Activated CD4-positive, CD25-positive, alpha-beta regulatory T cell (primary cell): Measurements from ENCODE around the gene SPHKAP.
"Not testable (repeated sequence)": the region's sequence is repeated elsewhere in the genome, so short reads cannot be mapped to it uniquely, and the experiment has no call there.

Experiments used
- DNase-seq, 4 experiments: peaks; one replicate each; lab custom pipeline; 2025; lab: John Stamatoyannopoulos, UW

Gene SPHKAP

DNA sequence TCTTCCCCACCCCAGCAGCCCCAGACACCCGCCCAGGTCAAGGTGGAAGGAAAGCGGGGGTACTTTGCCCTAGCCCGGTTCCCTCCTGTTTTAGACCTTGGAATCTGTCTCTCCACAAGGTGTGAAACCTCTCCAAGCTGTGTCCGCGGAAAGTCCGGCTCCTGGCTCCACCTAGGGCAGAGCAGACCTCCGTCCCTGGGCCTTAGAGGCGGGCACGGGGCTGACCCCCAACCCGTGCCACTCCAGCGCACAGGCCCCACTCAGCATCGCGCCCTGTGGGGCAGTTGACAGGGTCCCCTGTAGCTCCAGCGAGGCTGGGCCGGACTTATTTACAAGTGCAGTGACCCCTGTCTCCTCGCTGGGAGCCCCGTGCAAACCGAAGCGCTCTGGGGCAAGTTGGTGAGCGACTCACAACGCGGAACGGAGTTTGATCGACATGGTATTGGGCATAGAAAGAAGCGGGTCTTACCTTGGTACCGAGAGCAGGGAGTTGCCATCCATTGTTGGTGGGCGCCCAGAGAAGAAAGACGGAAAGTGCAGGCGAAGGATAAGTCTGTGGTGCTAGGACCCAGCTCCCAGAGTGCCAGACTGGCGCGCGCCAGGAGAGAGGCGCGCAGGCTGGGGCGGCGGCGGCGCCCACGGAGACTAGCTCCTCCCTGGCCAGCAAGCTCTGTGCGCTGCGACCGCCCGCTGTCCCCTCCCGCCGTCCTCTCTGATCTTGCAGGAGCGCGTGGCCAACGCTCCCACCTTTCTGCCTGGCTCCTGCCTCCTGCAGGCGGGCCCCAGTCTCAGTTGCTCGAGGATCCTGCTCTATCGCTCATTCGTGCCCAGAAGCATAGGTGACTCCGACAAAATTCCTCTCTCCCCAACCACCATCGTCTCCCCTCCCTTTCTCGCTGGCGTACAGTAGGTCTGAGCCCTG lies at the start of gene SPHKAP:
Gene SPHKAP, minus strand, starts transcription at position 590 of the 922 bp plus-strand sequence. Its CDS starts 89 bp downstream, at position 501.
- no peak for DNase-seq

DNA sequence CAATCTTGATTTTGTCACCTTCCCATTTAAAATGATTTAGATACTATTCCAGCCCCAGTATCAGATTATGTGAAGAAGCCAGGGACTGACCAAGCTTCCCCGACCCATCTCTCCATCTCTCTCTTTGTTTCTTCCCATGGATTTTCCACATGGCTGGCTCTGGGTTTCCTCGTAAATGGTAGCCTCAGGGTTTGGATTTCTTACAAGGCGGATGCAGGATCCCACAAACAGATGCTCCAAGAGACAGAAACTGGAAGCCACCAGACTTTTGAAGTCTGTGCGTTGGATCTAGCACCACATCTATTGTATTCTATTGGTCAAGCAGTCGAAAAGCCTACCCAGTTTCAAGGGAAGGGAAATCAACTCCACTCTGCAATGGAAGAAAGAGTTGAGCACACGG lies 46.0 kb upstream of the SPHKAP start:
- DNase-seq, result no peak

DNA sequence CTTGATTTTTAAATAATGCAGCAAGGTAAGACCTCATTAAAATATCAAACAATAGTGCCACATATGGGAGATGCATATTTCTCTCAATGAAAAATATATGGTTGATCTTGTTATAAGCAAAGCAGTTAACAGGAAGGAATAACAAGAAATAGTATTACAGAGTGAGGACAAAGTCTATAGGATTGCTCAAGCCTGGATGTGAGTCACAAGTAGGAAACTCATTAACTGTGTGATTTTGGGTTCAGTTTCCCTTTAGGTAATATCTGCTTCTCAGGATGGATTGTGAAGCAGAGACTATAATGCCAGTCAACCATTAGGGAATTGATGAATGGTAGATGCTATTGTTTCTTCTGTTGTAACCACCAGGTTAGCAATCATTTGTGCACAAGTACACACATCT lies 42.9 kb upstream of the SPHKAP start:
- DNase-seq, result no peak

- not testable (repeated sequence) for DNase-seq
Observed at GRCh38 chr2:228218593-228218992, 37.1 kb upstream of the SPHKAP start.

DNA sequence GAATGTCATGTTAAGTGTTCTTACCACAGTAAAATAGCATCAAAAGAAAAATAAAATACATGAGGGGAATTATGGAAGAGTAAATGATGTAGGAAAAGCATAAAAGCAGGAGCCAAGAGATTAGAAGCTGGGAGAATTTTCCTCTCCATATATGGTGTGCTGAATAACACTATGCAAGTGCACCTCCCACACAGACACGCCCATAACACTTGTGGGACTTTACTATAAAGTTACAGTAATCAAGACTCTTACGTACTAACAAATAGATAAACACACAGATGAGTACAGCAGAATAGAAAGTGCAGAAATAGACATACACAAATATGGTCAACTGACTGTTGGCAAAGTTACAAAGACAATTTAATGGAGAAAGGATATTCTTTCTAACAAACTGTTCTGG lies 16.0 kb upstream of the SPHKAP start:
- DNase-seq, result no peak

DNA sequence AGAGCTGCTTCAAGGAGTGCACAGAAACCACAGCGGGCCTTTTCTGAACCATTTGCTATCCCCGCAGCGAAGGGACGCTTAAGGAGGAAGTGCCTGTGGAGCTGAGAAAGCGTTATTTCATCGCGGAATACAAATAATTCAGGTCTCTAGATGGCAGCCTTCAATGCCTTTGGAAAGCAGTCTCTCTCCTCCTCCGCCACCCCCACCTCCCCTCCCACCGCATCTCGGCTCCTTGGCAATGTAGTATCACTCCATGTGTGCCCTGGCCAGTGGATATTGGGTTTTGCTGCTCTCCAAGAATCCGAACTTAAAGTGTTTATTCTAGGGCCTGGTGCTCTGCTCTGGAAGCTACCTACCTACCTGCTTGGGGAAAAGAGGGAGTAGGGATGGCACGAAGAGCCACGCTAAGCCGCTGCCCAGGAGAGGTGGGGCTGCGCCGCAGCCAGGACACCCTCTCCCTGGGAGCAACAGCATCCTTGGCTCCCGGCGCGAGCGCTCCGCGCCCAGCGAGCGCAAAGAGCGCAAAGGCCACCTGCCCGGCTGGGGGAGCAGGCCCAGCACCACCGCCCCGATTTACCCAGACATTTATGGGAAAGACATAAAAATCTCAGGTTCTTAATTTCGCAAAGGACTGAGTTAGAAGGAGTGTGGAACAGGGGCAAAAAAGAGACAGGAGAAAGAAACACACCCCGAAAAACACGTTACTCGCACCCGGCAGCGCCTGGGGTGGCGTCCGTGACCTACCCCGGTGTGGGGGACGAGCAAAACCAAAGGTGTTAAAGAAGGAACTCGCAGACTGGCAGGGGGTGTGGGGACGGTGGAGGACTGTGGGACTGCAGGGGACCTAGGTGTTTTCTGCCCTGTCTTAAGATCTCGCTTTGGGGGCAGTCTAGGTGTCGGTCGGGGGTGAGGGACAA lies 1.0 kb downstream of the SPHKAP start:
- no peak for DNase-seq

GRCh38 chr2:228167290-228167689 lies 14.2 kb downstream of the SPHKAP start:
- DNase-seq, result no peak

GRCh38 chr2:228164718-228165117 lies 16.8 kb downstream of the SPHKAP start:
- no peak for DNase-seq

DNA sequence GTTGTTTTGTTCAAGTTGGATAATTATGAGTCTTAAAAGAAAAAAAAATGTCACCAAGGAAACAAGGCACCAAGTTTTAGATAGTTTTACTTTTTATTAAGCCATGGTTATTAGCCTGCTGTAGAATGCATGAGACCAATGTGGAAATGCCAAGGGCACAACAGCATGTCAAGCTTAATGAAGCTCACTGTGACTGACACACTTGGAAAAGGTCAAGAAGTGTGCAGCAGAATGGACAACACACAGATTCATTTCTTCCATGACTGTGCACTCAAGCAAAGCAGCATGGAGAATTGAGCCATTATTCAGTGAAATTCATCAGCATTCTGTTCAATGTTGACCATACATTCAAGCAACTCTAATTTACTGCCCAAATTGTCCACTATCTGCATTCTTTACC lies 23.6 kb downstream of the SPHKAP start:
- DNase-seq, result no peak

DNA sequence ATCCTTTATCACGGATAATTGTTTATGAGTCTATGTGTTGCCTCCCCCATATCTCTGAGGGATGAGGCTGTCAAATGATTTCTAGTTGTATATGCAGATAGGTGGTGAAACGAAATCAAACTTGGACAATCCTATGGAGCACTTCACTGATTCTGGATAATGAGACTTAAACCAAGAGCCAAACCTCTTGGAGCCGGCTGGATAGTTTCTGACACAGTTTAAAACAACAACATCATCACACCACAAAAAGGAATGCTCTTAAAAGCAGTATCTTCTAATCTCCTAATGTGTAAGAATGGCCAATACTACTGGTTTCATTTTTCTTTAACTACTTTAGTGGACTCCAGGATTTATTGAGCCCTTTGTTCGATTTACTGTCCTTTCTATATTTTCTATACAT lies 36.5 kb downstream of the SPHKAP start:
- no peak for DNase-seq

DNA sequence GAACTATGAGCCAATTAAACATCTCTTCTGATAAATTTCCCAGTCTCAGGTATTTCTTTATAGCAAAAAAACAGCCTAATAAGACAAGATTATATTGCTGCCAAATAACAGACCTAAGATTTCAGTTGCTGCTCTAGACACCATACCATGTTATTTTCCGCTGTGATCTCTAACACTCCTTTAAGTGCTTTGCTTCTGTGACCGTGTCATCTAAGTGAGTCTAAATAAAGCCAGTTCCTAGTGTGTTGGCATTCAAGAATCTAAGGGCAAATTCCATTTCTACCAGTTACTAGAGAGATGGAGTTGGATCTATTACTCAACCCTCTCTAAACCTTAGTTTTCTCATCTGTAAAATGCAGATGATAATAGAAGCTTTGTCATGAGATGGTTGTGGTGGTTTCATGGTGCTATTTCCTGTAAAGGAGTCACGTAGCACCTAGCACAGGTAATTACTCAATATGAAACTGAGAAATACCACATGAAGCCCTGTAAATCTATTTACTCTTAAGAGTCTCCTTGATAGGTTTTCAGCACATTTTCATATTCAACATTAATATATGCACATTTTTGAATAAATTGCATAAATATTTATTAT lies 40.5 kb downstream of the SPHKAP start:
- DNase-seq, result no peak

DNA sequence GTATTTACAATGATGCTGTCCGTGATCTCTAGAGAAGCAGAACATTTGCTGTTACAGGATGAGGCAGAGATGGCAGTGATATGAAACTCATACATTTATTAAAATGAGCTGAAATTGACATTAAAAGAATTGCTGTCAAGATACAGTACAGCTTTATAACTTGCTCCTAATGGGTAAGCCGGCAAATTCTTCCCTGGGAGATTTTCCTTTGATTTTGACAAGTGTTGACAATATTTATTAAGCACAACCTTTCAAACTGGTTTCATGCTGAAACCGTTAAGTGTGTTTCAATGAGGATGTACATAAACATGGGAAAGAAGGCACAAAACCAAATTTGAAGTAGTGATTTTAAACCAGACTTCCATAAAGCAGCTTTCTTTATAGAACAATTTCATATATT lies 45.5 kb downstream of the SPHKAP start:
- no peak for DNase-seq

- no peak for DNase-seq
Observed at GRCh38 chr2:228135300-228135699, 46.2 kb downstream of the SPHKAP start.

DNA sequence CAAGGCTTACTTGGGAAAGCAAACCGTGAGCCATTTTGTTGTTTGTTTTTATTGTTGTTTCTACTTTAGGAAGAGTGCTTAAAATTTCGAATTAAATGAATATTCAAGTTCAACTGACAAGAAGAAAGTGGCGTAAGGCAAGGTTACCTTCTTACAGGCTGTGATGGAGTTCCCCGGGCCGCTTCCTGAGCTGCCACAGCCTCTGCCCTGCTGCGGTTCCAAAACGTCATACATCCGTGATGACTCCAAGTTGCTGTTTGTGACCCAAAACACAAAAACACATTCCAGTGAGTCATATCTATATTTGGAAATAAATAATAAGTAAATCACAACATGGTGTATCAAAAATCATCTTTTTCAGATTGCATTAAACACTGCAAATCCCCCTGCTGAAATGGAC lies 49.7 kb downstream of the SPHKAP start:
- DNase-seq, result no peak

GRCh38 chr2:228126401-228126800 lies 55.1 kb downstream of the SPHKAP start:
- DNase-seq, result no peak

DNA sequence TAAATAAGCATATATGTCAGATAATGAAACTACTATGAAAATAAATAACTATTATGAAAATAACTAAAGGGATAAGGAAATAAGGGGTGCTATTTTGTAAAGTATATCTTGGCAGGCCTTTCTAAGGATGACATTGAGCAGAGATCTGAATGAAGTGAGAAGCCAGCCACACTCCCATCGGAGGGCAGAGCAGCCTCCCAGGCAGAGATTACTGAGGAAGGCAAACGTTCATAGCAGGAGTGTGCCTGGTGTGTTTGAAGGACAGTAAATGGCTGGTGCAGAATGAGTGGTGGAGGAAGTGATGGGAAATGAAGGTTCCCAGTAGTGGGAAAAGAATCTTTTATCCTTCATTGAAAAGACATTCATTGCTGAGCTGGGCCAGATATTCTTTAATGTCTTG lies 62.5 kb downstream of the SPHKAP start:
- DNase-seq, result no peak

DNA sequence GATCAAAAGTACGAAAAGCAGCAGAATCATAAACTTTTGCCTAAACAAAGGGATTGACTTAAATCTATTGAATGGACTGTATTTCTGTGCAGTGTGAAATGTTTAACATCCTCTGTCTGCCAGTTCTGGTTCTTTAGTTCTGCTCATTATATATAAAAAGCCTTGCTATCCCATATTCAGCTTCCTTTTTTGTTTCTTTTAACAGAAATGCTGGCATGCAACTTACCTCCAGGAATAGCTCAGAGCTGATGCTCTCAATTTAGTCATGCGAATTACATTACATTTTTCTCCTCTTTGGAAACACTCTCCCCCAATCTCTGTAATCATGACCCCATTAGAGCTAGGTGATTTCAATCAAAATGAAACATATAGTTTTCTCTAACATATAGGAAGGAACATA lies 73.6 kb downstream of the SPHKAP start:
- DNase-seq, result no peak

DNA sequence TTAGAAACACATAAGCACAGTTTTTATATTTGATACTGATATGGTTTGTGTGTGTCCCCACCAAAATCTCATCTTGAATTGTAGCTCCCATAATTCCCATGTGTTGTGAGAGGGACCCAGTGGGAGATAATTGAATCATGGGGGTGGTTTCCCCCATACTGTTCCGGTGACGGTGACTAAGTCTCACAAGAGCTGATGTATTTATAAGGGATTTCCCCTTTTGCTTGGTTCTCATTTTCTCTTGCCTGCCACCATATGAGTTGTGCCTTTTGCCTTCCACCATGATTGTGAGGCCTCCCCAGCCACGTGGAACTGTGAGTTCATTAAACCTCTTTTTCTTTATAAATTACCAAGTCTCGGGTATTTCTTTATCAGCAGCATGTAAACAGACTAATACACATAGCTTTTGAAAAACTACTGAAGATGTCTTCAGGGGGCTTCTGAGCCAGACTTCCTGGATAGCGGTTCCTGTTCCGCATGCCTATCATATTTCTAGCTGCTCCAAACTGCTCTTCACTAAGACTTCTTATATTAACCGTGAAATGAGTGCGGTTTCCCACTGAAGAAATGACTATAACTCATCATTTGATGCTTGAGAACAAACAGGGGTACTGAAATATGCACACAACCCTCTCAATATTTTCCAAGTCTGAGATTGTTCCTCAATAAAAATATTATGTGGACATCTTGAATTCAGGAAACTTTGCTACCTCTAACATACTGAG lies 75.8 kb downstream of the SPHKAP start:
- no peak for DNase-seq

- DNase-seq, result no peak
Observed at GRCh38 chr2:228104215-228104614, 77.3 kb downstream of the SPHKAP start.

- DNase-seq, result no peak
Observed at GRCh38 chr2:228103379-228103778, 78.1 kb downstream of the SPHKAP start.

DNA sequence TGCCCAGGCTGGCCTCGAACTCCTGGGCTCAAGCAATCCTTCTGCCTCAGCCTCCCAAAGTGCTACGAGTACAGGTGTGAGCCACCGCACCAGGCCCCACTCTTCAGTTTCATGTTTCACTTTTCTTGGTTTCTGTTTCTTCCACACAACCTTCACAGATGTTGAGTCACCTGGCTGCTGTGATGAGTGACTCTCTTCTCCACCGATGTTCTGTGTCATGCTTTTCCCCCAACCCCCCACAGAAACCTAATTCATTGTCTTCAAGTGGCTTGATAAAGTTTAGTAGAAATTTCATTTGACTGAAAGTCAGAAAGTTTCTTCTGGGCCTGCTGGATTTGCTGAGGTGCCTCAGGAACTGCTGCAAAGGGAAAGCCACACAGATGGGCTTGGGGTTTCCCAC lies 78.5 kb downstream of the SPHKAP start:
- DNase-seq, result no peak
